GM12878 (cell line): ENCODE results near the gene TNIP2. TPM values are rescaled to one million over a fixed set of nuclear protein-coding genes. Genes with fewer than 3 reads are reported as not detected.
A peak's percentile ranks its signal among the peaks of the same experiment; 100 is the strongest.

ENCODE experiments used
- ATAC-seq: fragments of 200-7000 bp; cut with Tn5 transposase; 3 replicates; pipeline ENCODE4 v1.9.1; 2020; ENCODE audit warnings: mild to moderate bottlenecking, moderate library complexity
- BruUV-seq: library from RNA; stranded (reverse); fragments of 400-500 nt; replicated peaks from 2 replicates; lab custom pipeline; 2021; lab: Mats Ljungman, UMichigan
- CTCF ChIA-PET: fragments of 300-600 bp; sonication (Branson Sonifier 250); formaldehyde crosslinking; extraction: SDS; loops from one replicate; lab custom pipeline; 2021; ENCODE audit warnings: inconsistent platforms; lab: Yijun Ruan, JAX
- POLR2A ChIA-PET: fragments of 350-600 bp; formaldehyde crosslinking; extraction: SDS; loops from one replicate; lab custom pipeline; 2021; ENCODE audit warnings: inconsistent platforms; lab: Charles Lee
- RAD21 ChIA-PET: fragments of 300-600 bp; sonication (Branson Sonifier 250); formaldehyde crosslinking; loops from one replicate; lab custom pipeline; 2023; ENCODE audit warnings: antibody characterized with exemption; ENCODE audit not compliant: unreplicated experiment; lab: Charles Lee
- SMC1A ChIA-PET: fragments of 300-600 bp; sonication (Branson Sonifier 250); formaldehyde crosslinking; loops from one replicate; lab custom pipeline; 2023; ENCODE audit not compliant: unreplicated experiment, uncharacterized antibody; lab: Charles Lee
- DNase-seq: peaks from one replicate; pipeline ENCODE4 v3.0.0-alpha.2; 2011; ENCODE audit warnings: low read depth, low spot score
- FAIRE-seq: peaks from 3 replicates; lab custom pipeline; 2011; peaks lifted over from hg19 to GRCh38; lab: Jason Lieb, UNC
- H2AFZ ChIP-seq: 2 replicates; pipeline ENCODE4 v1.6.0; 2011; ENCODE audit warnings: low read depth, low read length, control low read depth; ENCODE audit not compliant: control insufficient read depth
- H3K27ac ChIP-seq: 2 replicates; pipeline ENCODE4 v1.5.1; 2011; ENCODE audit warnings: control low read depth; ENCODE audit not compliant: control insufficient read depth, insufficient read depth
- H3K27me3 ChIP-seq, 2 experiments: replicated peaks in 1 of 2; 2 replicates each; pipeline versions ENCODE4 v1.6.0 to v1.6.1; 2011; ENCODE audit warnings: low read length in 1 of 2; ENCODE audit not compliant: control insufficient read depth in 2 of 2, insufficient read depth in 2 of 2
- H3K36me3 ChIP-seq, 2 experiments: 2 replicates each; pipeline ENCODE4 v1.5.1; 2011; ENCODE audit warnings: low read length in 1 of 2; ENCODE audit not compliant: control insufficient read depth in 2 of 2, insufficient read depth in 2 of 2
- H3K4me1 ChIP-seq: 2 replicates; pipeline ENCODE4 v1.6.1; 2011; ENCODE audit warnings: mild to moderate bottlenecking, low read length, moderate library complexity, mixed read lengths; ENCODE audit not compliant: control insufficient read depth, insufficient read depth
- H3K4me2 ChIP-seq: 2 replicates; pipeline ENCODE4 v1.6.0; 2011; ENCODE audit warnings: control low read depth; ENCODE audit not compliant: control insufficient read depth, insufficient read depth
- H3K4me3 ChIP-seq: fragments of 200-600 bp; sonication (generic); 2 replicates; pipeline ENCODE4 v1.5.1; 2016
- H3K79me2 ChIP-seq: 2 replicates; pipeline ENCODE4 v1.6.0; 2011; ENCODE audit warnings: low read length; ENCODE audit not compliant: control insufficient read depth, insufficient read depth
- H3K9ac ChIP-seq: 2 replicates; pipeline ENCODE4 v1.8.0; 2011; ENCODE audit warnings: low read length, control low read depth, mixed read lengths; ENCODE audit not compliant: control insufficient read depth, insufficient read depth
- H3K9me3 ChIP-seq: replicated peaks from 3 replicates; pipeline ENCODE4 v1.5.1; 2011; ENCODE audit warnings: mild to moderate bottlenecking, low read length; ENCODE audit not compliant: control insufficient read depth, insufficient read depth
- H4K20me1 ChIP-seq: 2 replicates; pipeline ENCODE4 v1.6.0; 2011; ENCODE audit not compliant: control insufficient read depth, insufficient read depth
- CBX5 ChIP-seq: sonication (generic); IDR thresholded peaks from 2 replicates; pipeline ENCODE4 v1.6.1; 2016; ENCODE audit warnings: low read depth, moderate library complexity, mild to moderate bottlenecking, inconsistent platforms
- CHD1 ChIP-seq: IDR thresholded peaks from 2 replicates; pipeline ENCODE4 v1.6.1; 2012; ENCODE audit warnings: low read depth, low read length, improper control_type of control experiment
- EP300 ChIP-seq, 2 experiments: fragments of 150-350 bp in 1 of 2; IDR thresholded peaks; 2 replicates each; pipeline ENCODE4 v1.6.1; 2011 to 2012; ENCODE audit warnings: low read depth in 2 of 2, low read length in 2 of 2, borderline replicate concordance in 1 of 2, improper control_type of control experiment in 1 of 2, inconsistent platforms in 1 of 2; ENCODE audit not compliant: control insufficient read depth in 1 of 2
- ETV6 ChIP-seq, 2 experiments: fragments of 450-650 bp in 1 of 2; IDR thresholded peaks in 1 of 2; conservative IDR thresholded peaks in 1 of 2; 2 replicates each; pipeline ENCODE4 v1.6.1; 2014; ENCODE audit warnings: antibody characterized with exemption in 1 of 2, borderline replicate concordance in 1 of 2, low read depth in 1 of 2, mild to moderate bottlenecking in 1 of 2, moderate library complexity in 1 of 2
- EZH2 ChIP-seq: IDR thresholded peaks from 2 replicates; pipeline ENCODE4 v1.6.1; 2012; ENCODE audit warnings: low read depth, mild to moderate bottlenecking, control low read depth, inconsistent platforms, low read length, borderline replicate concordance; ENCODE audit not compliant: control insufficient read depth
- FOXM1 ChIP-seq: IDR thresholded peaks from 2 replicates; pipeline ENCODE4 v1.6.1; 2012; ENCODE audit warnings: low read depth, mild to moderate bottlenecking, inconsistent platforms, low read length, moderate library complexity
- HDGF ChIP-seq: fragments of 450-650 bp; IDR thresholded peaks from 2 replicates; pipeline ENCODE4 v1.6.1; 2016; ENCODE audit warnings: antibody characterized with exemption
- MEF2B ChIP-seq: fragments of 450-650 bp; IDR thresholded peaks from 2 replicates; pipeline ENCODE4 v1.6.1; 2018; ENCODE audit warnings: mild to moderate bottlenecking, moderate library complexity; ENCODE audit not compliant: partially characterized antibody, poor library complexity, severe bottlenecking
- NFIC ChIP-seq: IDR thresholded peaks from 2 replicates; pipeline ENCODE4 v1.6.1; 2012; ENCODE audit warnings: low read depth, mild to moderate bottlenecking, inconsistent platforms, low read length, moderate library complexity
- NFYA ChIP-seq: IDR thresholded peaks from 2 replicates; pipeline ENCODE4 v1.6.1; 2011; ENCODE audit warnings: low read depth, mild to moderate bottlenecking, low read length, improper control_type of control experiment, borderline replicate concordance
- POU2F2 ChIP-seq: IDR thresholded peaks from 3 replicates; pipeline ENCODE4 v1.6.1; 2011; ENCODE audit warnings: low read depth, mild to moderate bottlenecking, low read length, borderline replicate concordance
- SIX5 ChIP-seq: IDR thresholded peaks from 2 replicates; pipeline ENCODE4 v1.6.1; 2011; ENCODE audit warnings: mild to moderate bottlenecking, low read depth, low read length, moderate library complexity; ENCODE audit not compliant: severe bottlenecking
- SREBF2 ChIP-seq: IDR thresholded peaks from 2 replicates; pipeline ENCODE4 v1.6.1; 2012; ENCODE audit warnings: mild to moderate bottlenecking, low read length
- SUZ12 ChIP-seq: fragments of 200-600 bp; sonication (generic); IDR thresholded peaks from one replicate; pipeline ENCODE4 v1.6.1; 2018; ENCODE audit warnings: antibody characterized with exemption, mild to moderate bottlenecking; ENCODE audit not compliant: unreplicated experiment
- TCF12 ChIP-seq: IDR thresholded peaks from 2 replicates; pipeline ENCODE4 v1.6.1; 2011; ENCODE audit warnings: low read depth, mild to moderate bottlenecking, low read length
- TCF3 ChIP-seq: IDR thresholded peaks from 2 replicates; pipeline ENCODE4 v1.6.1; 2012; ENCODE audit warnings: low read depth, mild to moderate bottlenecking, low read length, borderline replicate concordance; ENCODE audit not compliant: insufficient read depth
- ZBED1 ChIP-seq: IDR thresholded peaks from 2 replicates; pipeline ENCODE4 v1.6.1; 2016; ENCODE audit warnings: borderline replicate concordance
- WGBS: methylation state at CpG from one replicate; pipeline ENCODE4 v1.1.6; 2016; ENCODE audit warnings: low lambda C conversion rate; ENCODE audit not compliant: insufficient replicate concordance, insufficient coverage; ENCODE audit errors: missing lambda C conversion rate; 5-methylcytosine and 5-hydroxymethylcytosine counted together
- in situ Hi-C: fragments of 300-500 bp; cut with MboI; formaldehyde crosslinking; loops from 9 replicates; pipeline ENCODE4 v1.14.3; 2018; ENCODE audit warnings: mixed read lengths
- intact Hi-C: fragments of 100-400 bp; cut with micrococcal nuclease; formaldehyde crosslinking; loops from one replicate; pipeline ENCODE4 v1.14.2; 2022; ENCODE audit not compliant: unreplicated experiment
- polyA plus RNA-seq, 11 experiments: library from polyadenylated mRNA; depleted of rRNA in 4 of 11; unstranded in 6 of 11; stranded (reverse) in 5 of 11; fragments of >200 nt; fragmentation: Nextera tagmentation in 4 of 11; fragmentation: Illumina TruSeq in 1 of 11; extraction: Ambion mirVana in 4 of 11; extraction: Trizol in 1 of 11; gene quantifications; 1 replicate in 1 of 11; 2 replicates in 10 of 11; pipeline versions ENCODE4 v1.2.1 to v1.2.3, GENCODE V29; 2011 to 2016; ENCODE audit warnings: inconsistent platforms in 2 of 11, missing spikeins in 2 of 11, low read depth in 1 of 11
- total RNA-seq, 4 experiments: library from RNA; depleted of rRNA in 3 of 4; stranded (reverse); fragments of >200 nt in 3 of 4; fragmentation: Illumina TruSeq in 1 of 4; extraction: Trizol in 1 of 4; gene quantifications; 2 replicates each; pipeline versions ENCODE4 v1.2.1 to v1.2.3, GENCODE V29; 2013 to 2021
- TF ChIP-seq, protein P1 (sequence below): IDR thresholded peaks from 2 replicates; pipeline ENCODE4 v1.6.1; 2011; ENCODE audit warnings: low read depth, low read length, improper control_type of control experiment, borderline replicate concordance
- TF ChIP-seq, protein P2 (sequence below): IDR thresholded peaks from 2 replicates; pipeline ENCODE4 v1.6.1; 2011; ENCODE audit warnings: borderline replicate concordance, low read depth, mild to moderate bottlenecking, moderate library complexity, mixed read lengths, low read length; ENCODE audit not compliant: insufficient read depth; ENCODE audit errors: extremely low read length
- TF ChIP-seq, protein P3 (sequence below): IDR thresholded peaks from 2 replicates; pipeline ENCODE4 v1.6.1; 2011; ENCODE audit warnings: mild to moderate bottlenecking, low read depth, low read length, moderate library complexity; ENCODE audit not compliant: insufficient replicate concordance

TNIP2 gene
- total and polyA plus RNA-seq, 10 of the 15 experiments (the other 5 are each of a cell fraction or from before 2014, with no cell fraction given) = 1.4 to 64.9 (median 45.5) TPM

DNA sequence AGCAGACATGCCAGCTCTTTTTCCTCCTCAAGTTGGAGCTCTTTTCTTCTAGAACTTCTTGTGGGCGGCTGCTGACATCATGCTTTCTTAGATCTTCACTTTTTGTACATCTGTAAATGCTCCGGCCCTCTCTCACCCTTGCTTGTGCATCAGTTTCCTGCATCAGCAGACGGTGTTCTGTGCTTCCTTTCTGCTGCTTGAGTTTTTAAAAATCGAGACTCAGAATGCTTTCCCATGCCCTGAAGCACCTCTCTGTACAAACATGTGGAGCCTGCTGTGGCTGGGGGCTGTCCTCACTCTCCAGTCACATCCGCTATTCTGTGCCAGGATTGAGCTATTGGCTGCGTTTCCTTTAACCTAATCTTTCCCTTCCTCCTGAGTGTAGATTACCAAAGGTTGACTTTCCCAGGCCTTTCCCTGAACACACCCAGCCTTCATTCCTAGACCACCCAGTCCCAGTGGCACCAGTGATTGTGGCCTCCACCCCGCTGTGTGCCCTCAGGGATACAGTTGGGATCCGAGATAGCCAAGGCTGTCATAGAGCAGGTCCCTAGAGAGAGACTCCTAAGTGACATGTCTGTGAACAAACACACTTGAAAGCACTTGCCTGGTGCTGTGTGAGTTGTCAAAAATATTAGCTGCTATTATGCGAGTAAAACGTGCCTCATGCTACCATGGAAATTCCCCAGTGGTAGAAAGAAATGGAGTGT lies 41.9 kb downstream of the TNIP2 start:
- Histone ChIP-seq H2AFZ (0 out of 2 replicates have a peak overlapping the region, but pooled peaks have one; percentile 10), H3K4me1 (peaks cover 20% of the 10 kb centered on the region), H4K20me1 (no peaks in the 10 kb centered on the region), H3K27ac (peak overlapping the region; percentile 73), H3K4me2 (peak overlapping the region; percentile 1; the same call in 1 of the 2 replicates), H3K4me3 (no peak overlapping the region), H3K79me2 (no peaks in the 10 kb centered on the region; the same call in 1 of the 2 replicates), H3K27me3 (no peaks in the 10 kb centered on the region), H3K9me3 (no peaks in the 10 kb centered on the region), H3K9ac (no peak overlapping the region; the same call in 1 of the 2 replicates), H3K36me3 (peaks cover 2 to 11% of the 10 kb centered on the region in 2 experiments; a peak in 3 of 4 replicates)
- ChIA-PET CTCF (no interaction called here), SMC1A (interaction anchor here (1.9 kb wide), 1 partner anchor 18 kb away, joined by 7 read pairs; no protein-coding TSS in a partner anchor), RAD21 (interaction anchor here (0.6 to 0.9 kb wide), 2 partner anchors 18 to 41 kb away, joined by 3 read pairs; no protein-coding TSS in a partner anchor), POLR2A (interaction anchor here (0.7 to 1.0 kb wide), 2 partner anchors 18 to 41 kb away, joined by 3 to 4 read pairs; no protein-coding TSS in a partner anchor)
- intact Hi-C loops (loop anchor here (5.0 kb wide), 1 partner anchor 33 kb away; no protein-coding TSS in a partner anchor), in situ Hi-C loops (no loop called here)
- BruUV-seq = no TSS peak
- 34% methylated on average over 10 of the region's 10 CpGs for WGBS
- DNase-seq (no peak), ATAC-seq (peak; percentile 34; the same call in 2 of the 3 replicates), FAIRE-seq (peak; percentile 61)
- no peak for TF ChIP-seq NFYA
- TF ChIP-seq TCF12 = no peak
- TF ChIP-seq TCF3 = no peak
- peak; percentile 73 for TF ChIP-seq MEF2B
- TF ChIP-seq, protein P1, sequence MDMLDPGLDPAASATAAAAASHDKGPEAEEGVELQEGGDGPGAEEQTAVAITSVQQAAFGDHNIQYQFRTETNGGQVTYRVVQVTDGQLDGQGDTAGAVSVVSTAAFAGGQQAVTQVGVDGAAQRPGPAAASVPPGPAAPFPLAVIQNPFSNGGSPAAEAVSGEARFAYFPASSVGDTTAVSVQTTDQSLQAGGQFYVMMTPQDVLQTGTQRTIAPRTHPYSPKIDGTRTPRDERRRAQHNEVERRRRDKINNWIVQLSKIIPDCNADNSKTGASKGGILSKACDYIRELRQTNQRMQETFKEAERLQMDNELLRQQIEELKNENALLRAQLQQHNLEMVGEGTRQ = no peak
- TF ChIP-seq NFIC = no peak
- no peak for TF ChIP-seq SUZ12
- TF ChIP-seq CBX5 = 0 out of 2 replicates have a peak, but pooled peaks have one; percentile 33
- no peak for TF ChIP-seq FOXM1
- TF ChIP-seq EP300 (IDR thresholded peaks at IDR 0.05; ENCODE audit: borderline replicate concordance in 1 of 2, control insufficient read depth in 1 of 2, low read depth in 2 of 2, low read length in 2 of 2) = no peak
- no peak for TF ChIP-seq HDGF
- TF ChIP-seq, protein P2, sequence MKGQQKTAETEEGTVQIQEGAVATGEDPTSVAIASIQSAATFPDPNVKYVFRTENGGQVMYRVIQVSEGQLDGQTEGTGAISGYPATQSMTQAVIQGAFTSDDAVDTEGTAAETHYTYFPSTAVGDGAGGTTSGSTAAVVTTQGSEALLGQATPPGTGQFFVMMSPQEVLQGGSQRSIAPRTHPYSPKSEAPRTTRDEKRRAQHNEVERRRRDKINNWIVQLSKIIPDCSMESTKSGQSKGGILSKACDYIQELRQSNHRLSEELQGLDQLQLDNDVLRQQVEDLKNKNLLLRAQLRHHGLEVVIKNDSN = no peak
- no peak for TF ChIP-seq ETV6 (conservative IDR thresholded peaks at IDR 0.05 in 1 of 2, IDR thresholded peaks at IDR 0.05 in 1 of 2; ENCODE audit: borderline replicate concordance in 1 of 2, low read depth in 1 of 2)
- TF ChIP-seq, protein P3, sequence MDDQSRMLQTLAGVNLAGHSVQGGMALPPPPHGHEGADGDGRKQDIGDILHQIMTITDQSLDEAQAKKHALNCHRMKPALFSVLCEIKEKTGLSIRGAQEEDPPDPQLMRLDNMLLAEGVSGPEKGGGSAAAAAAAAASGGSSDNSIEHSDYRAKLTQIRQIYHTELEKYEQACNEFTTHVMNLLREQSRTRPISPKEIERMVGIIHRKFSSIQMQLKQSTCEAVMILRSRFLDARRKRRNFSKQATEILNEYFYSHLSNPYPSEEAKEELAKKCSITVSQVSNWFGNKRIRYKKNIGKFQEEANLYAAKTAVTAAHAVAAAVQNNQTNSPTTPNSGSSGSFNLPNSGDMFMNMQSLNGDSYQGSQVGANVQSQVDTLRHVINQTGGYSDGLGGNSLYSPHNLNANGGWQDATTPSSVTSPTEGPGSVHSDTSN = no peak
- TF ChIP-seq ZBED1 = no peak
- no peak for TF ChIP-seq SREBF2
- no peak for TF ChIP-seq SIX5
- TF ChIP-seq EZH2 = no peak
- TF ChIP-seq POU2F2 = no peak
- no peak for TF ChIP-seq CHD1
